Measurements from ENCODE around the gene ASGR1.

The ASGR1 gene

DNA sequence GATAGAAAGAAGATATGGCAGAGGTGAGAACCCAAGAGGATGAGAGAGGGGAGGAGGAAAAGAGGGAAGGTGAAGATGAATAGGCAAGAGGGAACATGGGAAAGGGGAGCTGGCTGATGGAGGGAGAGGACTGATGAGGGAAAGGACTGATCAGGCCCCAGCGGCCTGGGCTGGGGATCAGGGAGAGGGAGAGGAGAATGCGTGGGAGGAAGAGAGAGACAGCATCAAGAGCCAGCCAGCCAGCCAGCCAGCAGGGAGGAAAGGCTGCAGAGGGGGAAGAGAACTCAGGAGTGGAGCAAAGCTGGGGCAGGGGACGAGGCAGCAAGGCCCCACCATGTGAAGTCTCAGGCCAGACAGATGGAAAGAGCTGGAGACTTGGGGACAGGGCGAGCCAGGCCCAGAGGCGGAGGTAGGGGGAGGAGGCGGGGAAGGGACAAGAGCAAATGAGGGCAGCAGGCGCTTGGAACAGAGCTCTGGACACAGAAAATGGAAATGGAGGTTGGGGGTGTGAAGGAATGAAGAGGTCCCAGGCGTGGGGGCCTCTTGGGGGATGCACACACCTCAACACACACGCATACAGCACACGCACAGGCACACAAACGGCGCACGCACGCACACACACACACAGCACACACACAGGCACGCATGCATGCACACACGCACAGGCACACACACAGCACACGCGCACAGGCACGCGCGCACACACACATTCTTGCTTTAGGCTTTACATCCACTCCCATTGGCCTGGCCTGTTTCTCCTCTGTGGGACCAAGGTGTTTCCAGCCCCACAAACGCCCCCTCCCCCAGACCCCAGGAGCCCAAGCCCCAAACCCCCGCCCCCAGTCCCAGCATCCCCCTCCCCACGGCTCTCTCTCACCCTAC, 28.2 kb upstream of the ASGR1 start:
- TF ChIP-seq, protein P1, sequence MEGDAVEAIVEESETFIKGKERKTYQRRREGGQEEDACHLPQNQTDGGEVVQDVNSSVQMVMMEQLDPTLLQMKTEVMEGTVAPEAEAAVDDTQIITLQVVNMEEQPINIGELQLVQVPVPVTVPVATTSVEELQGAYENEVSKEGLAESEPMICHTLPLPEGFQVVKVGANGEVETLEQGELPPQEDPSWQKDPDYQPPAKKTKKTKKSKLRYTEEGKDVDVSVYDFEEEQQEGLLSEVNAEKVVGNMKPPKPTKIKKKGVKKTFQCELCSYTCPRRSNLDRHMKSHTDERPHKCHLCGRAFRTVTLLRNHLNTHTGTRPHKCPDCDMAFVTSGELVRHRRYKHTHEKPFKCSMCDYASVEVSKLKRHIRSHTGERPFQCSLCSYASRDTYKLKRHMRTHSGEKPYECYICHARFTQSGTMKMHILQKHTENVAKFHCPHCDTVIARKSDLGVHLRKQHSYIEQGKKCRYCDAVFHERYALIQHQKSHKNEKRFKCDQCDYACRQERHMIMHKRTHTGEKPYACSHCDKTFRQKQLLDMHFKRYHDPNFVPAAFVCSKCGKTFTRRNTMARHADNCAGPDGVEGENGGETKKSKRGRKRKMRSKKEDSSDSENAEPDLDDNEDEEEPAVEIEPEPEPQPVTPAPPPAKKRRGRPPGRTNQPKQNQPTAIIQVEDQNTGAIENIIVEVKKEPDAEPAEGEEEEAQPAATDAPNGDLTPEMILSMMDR (IDR thresholded peaks at IDR 0.05; ENCODE audit: control insufficient read depth, extremely low read depth, insufficient read depth): no peak
- no peak for DNase-seq (ENCODE audit: low read depth)
- H3K4me3 ChIP-seq (ENCODE audit: low read depth, low read length): no peak overlapping the region

GRCh38 chr17:7205561-7205960, 26.4 kb upstream of the ASGR1 start:
- H3K4me3 ChIP-seq (ENCODE audit: low read depth, low read length): no peak overlapping the region
- DNase-seq (ENCODE audit: low read depth): no peak
- TF ChIP-seq, protein P1 (IDR thresholded peaks at IDR 0.05; ENCODE audit: control insufficient read depth, extremely low read depth, insufficient read depth): no peak

DNA sequence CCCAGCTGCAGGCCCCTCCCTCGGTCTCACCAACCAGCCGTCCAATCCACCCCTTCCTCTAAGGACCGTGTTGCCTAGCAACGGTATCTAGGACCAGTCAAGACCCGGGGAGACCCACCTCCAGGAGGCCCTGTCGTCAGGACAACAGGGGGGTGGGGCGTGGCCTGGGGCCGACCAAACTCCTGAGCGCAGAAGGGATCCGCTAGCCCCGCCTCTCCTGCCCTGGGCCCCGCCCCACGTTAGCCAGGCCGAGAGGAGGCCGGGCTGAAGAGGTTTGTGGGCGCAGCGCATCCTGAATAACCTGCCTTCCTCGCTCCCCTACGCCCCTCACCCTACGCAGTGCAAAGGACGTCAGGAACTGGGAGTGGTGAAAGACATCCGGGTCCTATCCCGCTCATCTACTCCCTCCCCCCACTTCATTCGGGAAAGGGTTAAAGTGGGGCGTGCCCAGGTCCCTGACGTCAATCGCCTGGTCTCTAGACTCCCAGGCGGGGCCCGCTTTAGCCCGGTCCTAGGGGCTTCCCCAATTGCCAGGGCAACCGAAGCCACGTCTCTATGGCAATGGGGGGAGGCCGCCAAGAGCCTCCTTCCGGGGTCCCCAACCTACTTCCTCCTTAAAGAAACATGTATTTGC, 25.8 kb upstream of the ASGR1 start:
- H3K4me3 ChIP-seq (ENCODE audit: low read depth, low read length): no peak overlapping the region
- DNase-seq (ENCODE audit: low read depth): no peak
- TF ChIP-seq, protein P1 (IDR thresholded peaks at IDR 0.05; ENCODE audit: control insufficient read depth, extremely low read depth, insufficient read depth): no peak

DNA sequence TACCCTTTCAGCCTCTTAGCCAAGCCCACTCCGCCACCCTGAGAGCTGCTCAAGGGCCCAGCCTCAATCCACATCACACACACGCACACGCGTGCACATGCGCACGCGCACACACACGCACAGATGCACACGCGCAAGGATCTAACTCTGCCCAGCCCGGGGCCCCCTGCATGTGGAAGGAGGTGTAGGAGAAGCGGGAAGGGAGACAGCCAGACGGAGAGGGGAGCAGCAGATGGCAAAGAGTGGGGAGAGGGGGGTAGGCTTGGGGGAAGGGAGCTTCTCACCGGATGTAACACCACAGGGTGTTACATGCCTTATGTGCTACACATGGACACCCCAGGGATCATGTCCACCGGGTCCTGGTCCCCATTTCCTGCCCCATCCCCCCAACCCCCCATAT, 25.2 kb upstream of the ASGR1 start:
- no peak for DNase-seq (ENCODE audit: low read depth)
- no peak overlapping the region for H3K4me3 ChIP-seq (ENCODE audit: low read depth, low read length)
- TF ChIP-seq, protein P1 (IDR thresholded peaks at IDR 0.05; ENCODE audit: control insufficient read depth, extremely low read depth, insufficient read depth): no peak

- no peak for DNase-seq (ENCODE audit: low read depth)
- no peak overlapping the region for H3K4me3 ChIP-seq (ENCODE audit: low read depth, low read length)
- TF ChIP-seq, protein P1 (IDR thresholded peaks at IDR 0.05; ENCODE audit: control insufficient read depth, extremely low read depth, insufficient read depth): no peak
These were observed 24.2 kb upstream of the ASGR1 start for GRCh38 chr17:7203391-7203790.

DNA sequence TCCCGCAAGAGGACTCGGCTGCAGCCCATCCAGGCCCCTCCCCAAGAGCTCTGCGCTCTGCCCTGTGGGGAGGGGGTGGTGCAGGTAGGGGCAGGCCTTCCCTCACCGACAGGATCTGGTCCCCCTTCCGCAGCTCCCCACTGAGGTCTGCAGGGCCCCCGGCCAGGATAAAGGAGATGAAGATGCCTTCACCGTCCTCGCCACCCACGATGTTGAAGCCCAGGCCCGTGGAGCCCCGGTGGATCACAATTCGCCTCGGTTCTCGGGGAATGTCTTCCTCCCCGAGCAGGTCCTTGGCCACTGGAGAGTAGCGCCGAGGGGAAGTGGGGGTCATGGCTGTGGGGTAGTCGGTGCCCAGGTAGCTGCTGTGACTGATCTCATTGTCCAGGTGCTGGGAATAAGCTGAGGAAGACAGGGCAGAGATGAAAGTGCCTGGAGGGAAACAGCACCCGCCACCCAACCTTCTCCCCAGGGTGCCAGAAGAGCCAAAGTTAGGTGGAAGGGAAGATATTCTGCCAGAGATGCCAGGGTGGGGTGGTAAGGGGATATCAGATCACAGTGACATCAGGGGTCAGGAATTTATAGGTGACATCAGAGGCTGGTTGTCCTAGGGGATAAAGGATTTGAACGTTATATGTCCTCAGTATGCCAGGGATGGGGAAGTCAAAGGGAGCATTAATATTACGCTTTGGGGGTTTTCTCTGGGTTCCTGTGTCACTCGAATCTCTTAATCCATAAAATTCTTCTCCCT, 17.7 kb upstream of the ASGR1 start:
- DNase-seq (ENCODE audit: low read depth): no peak
- H3K4me3 ChIP-seq (ENCODE audit: low read depth, low read length): no peak overlapping the region
- TF ChIP-seq, protein P1 (IDR thresholded peaks at IDR 0.05; ENCODE audit: control insufficient read depth, extremely low read depth, insufficient read depth): no peak

Measured in LNCaP clone FGC (cell line).